ENCODE measurements around the gene DLEC1. TPM values are rescaled to one million over a fixed set of nuclear protein-coding genes. Genes with fewer than 3 reads are reported as not detected.
"Not testable (repeated sequence)": the region's sequence is repeated elsewhere in the genome, so short reads cannot be mapped to it uniquely, and the experiment has no call there.

The DLEC1 gene
- polyA plus RNA-seq, 1 donor, result 0.59 TPM

DNA sequence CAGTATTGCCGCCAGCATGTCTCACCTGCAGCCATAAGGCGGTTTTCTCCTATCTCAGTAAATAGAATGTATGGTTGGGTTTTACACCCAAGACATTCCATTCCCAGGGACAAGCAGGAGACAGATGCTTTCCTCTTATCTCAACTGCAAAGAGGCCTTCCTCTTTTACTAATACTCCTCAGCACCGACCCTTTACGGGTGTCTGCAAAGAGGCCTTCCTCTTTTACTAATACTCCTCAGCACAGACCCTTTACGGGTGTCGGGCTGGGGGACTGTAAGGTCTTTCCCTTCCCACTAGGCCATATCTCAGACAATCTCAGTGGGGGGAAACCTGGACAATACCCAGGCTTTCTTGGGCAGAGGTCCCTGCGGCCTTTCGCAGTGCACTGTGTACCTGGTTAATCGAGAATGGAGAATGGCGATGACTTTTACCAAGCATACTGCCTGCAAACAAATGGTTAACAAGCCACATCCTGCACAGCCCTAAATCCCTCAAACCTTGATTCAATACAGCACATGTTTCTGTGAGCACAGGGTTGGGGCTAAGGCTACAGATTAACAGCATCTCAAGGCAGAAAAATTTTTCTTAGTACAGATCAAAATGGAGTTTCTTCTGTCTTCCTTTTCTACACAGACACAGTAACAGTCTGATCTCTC is 96.7 kb downstream of the DLEC1 start:
- not testable (repeated sequence) for DNase-seq (ENCODE audit: low read depth)

GRCh38 chr3:38136393-38136776 is 97.4 kb downstream of the DLEC1 start:
- no peak for DNase-seq (ENCODE audit: low read depth)

GRCh38 chr3:38136777-38137614 is 98.0 kb downstream of the DLEC1 start, which contains the start of gene ACAA1:
Gene ACAA1, minus strand, starts transcription at chr3:38137127. Its CDS starts 92 bp downstream, at chr3:38137035.
- peak; percentile 97 for DNase-seq (ENCODE audit: low read depth)

DNA sequence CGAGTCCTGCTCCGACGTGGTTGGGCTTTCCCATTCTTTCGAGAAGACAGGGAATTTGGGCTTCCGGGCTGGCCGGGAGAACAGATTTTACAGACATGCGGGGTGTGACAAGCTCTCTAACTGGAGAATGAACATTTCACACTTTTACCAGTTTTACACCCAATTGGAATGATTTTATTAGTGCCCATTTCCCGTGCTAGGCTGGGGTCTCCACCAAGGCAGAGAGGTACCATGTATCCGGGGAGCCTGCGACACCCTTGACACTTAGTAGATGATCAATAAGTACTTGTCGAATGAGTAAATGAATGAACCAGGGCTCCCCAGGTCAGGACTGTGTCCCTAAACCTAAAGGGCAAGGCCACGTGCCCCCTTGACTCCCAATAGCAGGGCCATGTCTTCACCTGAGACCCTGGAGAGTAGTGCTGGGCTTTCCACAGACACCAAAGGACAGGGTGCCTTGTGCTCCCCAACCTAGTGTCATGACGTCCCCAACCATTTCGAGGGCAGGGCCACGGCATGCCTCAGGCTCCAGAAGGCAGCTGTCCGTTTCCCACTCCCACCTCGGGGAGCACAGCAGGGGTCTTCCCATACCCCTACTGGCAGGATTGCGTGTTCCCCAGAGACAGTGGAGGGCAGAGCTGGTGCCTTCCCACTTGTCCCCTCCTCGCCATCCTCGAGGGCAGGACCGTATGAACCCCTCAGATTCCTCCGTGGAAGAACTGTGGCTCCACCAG is 98.8 kb downstream of the DLEC1 start:
- no peak for DNase-seq (ENCODE audit: low read depth)

GRCh38 chr3:38138349-38139190 is 99.6 kb downstream of the DLEC1 start, which contains the start of gene MYD88:
Gene MYD88, plus strand, starts transcription at chr3:38138661. Its CDS starts 40 bp downstream, at chr3:38138701.
- DNase-seq (ENCODE audit: low read depth), result no peak

GRCh38 chr3:38139191-38139590 is 100.2 kb downstream of the DLEC1 start:
- no peak for DNase-seq (ENCODE audit: low read depth)

DNA sequence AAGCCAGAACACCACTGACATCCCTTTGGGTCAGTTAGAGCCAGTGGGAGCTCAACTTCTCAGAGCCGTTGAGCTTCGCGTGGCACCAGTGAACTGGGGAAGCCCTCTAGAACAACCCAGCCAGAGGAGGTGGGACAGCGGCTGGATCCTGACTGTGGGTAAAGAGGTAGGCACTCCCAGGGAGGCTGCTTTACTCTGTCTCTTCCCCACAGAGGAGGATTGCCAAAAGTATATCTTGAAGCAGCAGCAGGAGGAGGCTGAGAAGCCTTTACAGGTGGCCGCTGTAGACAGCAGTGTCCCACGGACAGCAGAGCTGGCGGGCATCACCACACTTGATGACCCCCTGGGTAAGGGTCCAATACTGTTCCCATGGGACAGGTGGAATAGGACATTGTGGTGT is 100.6 kb downstream of the DLEC1 start:
- DNase-seq (ENCODE audit: low read depth), result no peak

DNA sequence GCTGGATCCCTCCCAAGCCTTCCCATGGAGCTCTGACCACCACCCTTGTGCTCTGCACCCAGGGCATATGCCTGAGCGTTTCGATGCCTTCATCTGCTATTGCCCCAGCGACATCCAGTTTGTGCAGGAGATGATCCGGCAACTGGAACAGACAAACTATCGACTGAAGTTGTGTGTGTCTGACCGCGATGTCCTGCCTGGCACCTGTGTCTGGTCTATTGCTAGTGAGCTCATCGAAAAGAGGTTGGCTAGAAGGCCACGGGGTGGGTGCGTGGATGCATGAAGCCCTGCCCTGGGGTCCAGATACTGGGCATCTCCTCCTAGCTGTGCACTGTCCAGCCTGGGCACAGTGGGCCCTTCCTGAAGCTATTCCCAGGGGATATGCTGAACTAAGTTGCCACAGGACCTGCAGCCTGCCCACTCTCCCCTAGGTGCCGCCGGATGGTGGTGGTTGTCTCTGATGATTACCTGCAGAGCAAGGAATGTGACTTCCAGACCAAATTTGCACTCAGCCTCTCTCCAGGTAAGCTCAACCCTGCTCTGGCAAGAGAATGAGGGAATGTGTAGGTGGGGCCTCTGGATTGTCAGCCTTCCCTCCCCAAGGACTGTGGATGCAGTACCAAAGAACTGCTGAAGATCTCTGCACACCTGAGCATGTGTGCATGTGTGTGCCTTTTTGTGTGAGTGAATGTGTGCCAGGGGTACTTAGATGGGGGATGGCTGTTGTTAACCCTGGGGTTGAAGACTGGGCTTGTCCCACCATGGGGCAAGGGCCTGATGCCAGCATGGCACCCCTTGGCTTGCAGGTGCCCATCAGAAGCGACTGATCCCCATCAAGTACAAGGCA is 101.5 kb downstream of the DLEC1 start:
- DNase-seq (ENCODE audit: low read depth), result no peak

DNA sequence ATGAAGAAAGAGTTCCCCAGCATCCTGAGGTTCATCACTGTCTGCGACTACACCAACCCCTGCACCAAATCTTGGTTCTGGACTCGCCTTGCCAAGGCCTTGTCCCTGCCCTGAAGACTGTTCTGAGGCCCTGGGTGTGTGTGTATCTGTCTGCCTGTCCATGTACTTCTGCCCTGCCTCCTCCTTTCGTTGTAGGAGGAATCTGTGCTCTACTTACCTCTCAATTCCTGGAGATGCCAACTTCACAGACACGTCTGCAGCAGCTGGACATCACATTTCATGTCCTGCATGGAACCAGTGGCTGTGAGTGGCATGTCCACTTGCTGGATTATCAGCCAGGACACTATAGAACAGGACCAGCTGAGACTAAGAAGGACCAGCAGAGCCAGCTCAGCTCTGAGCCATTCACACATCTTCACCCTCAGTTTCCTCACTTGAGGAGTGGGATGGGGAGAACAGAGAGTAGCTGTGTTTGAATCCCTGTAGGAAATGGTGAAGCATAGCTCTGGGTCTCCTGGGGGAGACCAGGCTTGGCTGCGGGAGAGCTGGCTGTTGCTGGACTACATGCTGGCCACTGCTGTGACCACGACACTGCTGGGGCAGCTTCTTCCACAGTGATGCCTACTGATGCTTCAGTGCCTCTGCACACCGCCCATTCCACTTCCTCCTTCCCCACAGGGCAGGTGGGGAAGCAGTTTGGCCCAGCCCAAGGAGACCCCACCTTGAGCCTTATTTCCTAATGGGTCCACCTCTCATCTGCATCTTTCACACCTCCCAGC is 102.4 kb downstream of the DLEC1 start:
- DNase-seq (ENCODE audit: low read depth), result no peak

DNA sequence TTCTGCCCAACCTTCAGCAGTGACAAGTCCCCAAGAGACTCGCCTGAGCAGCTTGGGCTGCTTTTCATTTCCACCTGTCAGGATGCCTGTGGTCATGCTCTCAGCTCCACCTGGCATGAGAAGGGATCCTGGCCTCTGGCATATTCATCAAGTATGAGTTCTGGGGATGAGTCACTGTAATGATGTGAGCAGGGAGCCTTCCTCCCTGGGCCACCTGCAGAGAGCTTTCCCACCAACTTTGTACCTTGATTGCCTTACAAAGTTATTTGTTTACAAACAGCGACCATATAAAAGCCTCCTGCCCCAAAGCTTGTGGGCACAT is 102.9 kb downstream of the DLEC1 start:
- DNase-seq (ENCODE audit: low read depth), result no peak

GRCh38 chr3:38142959-38143358 is 104.0 kb downstream of the DLEC1 start:
- DNase-seq (ENCODE audit: low read depth), result no peak

GRCh38 chr3:38143511-38143910 is 104.5 kb downstream of the DLEC1 start:
- no peak for DNase-seq (ENCODE audit: low read depth)

GRCh38 chr3:38146504-38146903 is 107.5 kb downstream of the DLEC1 start:
- no peak for DNase-seq (ENCODE audit: low read depth)

- no peak for DNase-seq (ENCODE audit: low read depth)
These were observed 108.4 kb downstream of the DLEC1 start for GRCh38 chr3:38147421-38147820.

GRCh38 chr3:38148311-38148882 is 109.4 kb downstream of the DLEC1 start:
- DNase-seq (ENCODE audit: low read depth), result no peak

- DNase-seq (ENCODE audit: low read depth), result no peak
These were observed 110.7 kb downstream of the DLEC1 start for GRCh38 chr3:38149708-38150107.

DNA sequence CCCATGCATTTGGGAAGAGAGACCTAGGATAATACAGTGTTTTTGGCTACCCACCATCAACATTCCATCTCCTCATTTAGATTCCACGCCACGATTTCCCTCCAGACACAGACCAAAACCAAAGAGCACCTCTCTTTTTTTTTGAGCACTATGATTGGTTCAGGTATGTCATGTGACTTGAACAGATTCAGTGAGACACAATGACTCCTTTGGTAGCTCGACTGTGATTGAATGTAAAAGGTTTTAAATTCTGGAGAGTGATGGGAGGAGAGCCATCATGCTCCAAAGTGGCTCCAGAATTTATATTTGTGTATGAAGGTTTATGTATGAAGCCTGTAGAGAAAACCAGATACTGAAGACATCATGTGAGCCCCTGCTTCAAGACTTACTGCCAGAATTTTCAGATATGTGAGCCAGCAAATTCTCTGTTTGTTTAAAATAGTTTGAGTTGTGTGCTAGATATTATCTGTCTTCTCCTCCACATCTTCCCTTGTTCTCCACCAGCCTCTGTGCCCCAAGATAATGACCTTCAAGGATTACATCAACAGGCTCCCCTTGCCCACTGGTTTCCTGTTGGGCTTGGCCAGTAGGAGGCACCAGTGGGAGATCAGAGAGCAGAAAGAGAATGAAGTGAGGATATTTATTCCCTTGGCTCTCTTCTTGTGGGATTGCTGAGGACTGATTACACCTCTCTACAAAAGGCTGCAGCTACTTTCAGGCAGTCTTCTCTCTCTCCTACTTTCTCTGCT is 111.9 kb downstream of the DLEC1 start:
- no peak for DNase-seq (ENCODE audit: low read depth)

- DNase-seq (ENCODE audit: low read depth), result no peak
These were observed 112.8 kb downstream of the DLEC1 start for GRCh38 chr3:38151667-38152265.

All from forelimb muscle (tissue), 1 donor.